Muscle layer of colon (tissue), 2 donors: ENCODE data around the gene KRT27.
"Not testable (repeated sequence)": the region's sequence is repeated elsewhere in the genome, so short reads cannot be mapped to it uniquely, and the experiment has no call there.

Source experiments
- H3K27ac ChIP-seq: one replicate; pipeline ENCODE4 v1.7.0; 2013; ENCODE audit warnings: low read depth, mild to moderate bottlenecking, low read length, moderate library complexity
- H3K27me3 ChIP-seq, 2 donors: one replicate each; pipeline ENCODE4 v1.7.0; 2013; ENCODE audit warnings: low read length in 2 of 2, mild to moderate bottlenecking in 2 of 2; ENCODE audit not compliant: insufficient read depth in 2 of 2, control insufficient read depth in 1 of 2
- H3K36me3 ChIP-seq: one replicate; pipeline ENCODE4 v1.7.0; 2013; ENCODE audit warnings: mild to moderate bottlenecking, low read length; ENCODE audit not compliant: insufficient read depth
- H3K4me1 ChIP-seq: one replicate; pipeline ENCODE4 v1.7.0; 2013; ENCODE audit warnings: mild to moderate bottlenecking, low read length; ENCODE audit not compliant: insufficient read depth
- H3K4me3 ChIP-seq, 2 donors: one replicate each; pipeline ENCODE4 v1.7.0; 2013; ENCODE audit warnings: low read length in 2 of 2, low read depth in 1 of 2, mild to moderate bottlenecking in 1 of 2, moderate library complexity in 1 of 2
- H3K9ac ChIP-seq: one replicate; pipeline ENCODE4 v1.7.0; 2013; ENCODE audit warnings: low read length
- H3K9me3 ChIP-seq: one replicate; pipeline ENCODE4 v1.7.0; 2013; ENCODE audit warnings: mild to moderate bottlenecking, low read length
- donor health status: abdominal sarcoma.
- donor health status: Adenocarcinoma of cecum.

KRT27 gene

GRCh38 chr17:40751065-40751464 is 31.3 kb downstream of the KRT27 start:
- Histone ChIP-seq H3K4me1 (no peaks in the 10 kb centered on the region), H3K27ac (no peak overlapping the region), H3K36me3 (no peaks in the 10 kb centered on the region), H3K4me3 (no peak overlapping the region), H3K27me3 (no peaks in the 10 kb centered on the region), H3K9ac (no peak overlapping the region), H3K9me3 (no peaks in the 10 kb centered on the region)

- H3K4me3 ChIP-seq = no peak overlapping the region
- H3K4me1 ChIP-seq = no peaks in the 10 kb centered on the region
- no peak overlapping the region for H3K27ac ChIP-seq
- no peak overlapping the region for H3K9ac ChIP-seq
- no peaks in the 10 kb centered on the region for H3K27me3 ChIP-seq
- H3K36me3 ChIP-seq = no peaks in the 10 kb centered on the region
- H3K9me3 ChIP-seq = no peaks in the 10 kb centered on the region
These were observed 32.0 kb downstream of the KRT27 start for GRCh38 chr17:40750391-40750790.

GRCh38 chr17:40748666-40749065 is 33.7 kb downstream of the KRT27 start:
- H3K4me3 ChIP-seq, H3K36me3 ChIP-seq, H3K9me3 ChIP-seq, H3K27me3 ChIP-seq, H3K9ac ChIP-seq, H3K27ac ChIP-seq, H3K4me1 ChIP-seq: not testable (repeated sequence)

- Histone ChIP-seq H3K4me1 (no peaks in the 10 kb centered on the region), H3K27ac (no peak overlapping the region), H3K36me3 (no peaks in the 10 kb centered on the region), H3K4me3 (no peak overlapping the region), H3K27me3 (no peaks in the 10 kb centered on the region), H3K9ac (no peak overlapping the region), H3K9me3 (no peaks in the 10 kb centered on the region)
These were observed 43.8 kb downstream of the KRT27 start for GRCh38 chr17:40738553-40738952.

- Histone ChIP-seq H3K27me3 (peaks cover 0 to 3% of the 10 kb centered on the region in 2 donors), H3K36me3 (no peaks in the 10 kb centered on the region), H3K27ac (no peak overlapping the region), H3K9ac (no peak overlapping the region), H3K4me1 (no peaks in the 10 kb centered on the region), H3K9me3 (no peaks in the 10 kb centered on the region), H3K4me3 (no peak overlapping the region)
These were observed 47.3 kb downstream of the KRT27 start for GRCh38 chr17:40735016-40735415.

GRCh38 chr17:40734018-40734417 is 48.3 kb downstream of the KRT27 start:
- Histone ChIP-seq H3K36me3 (no peaks in the 10 kb centered on the region), H3K4me3 (no peak overlapping the region), H3K9ac (no peak overlapping the region), H3K4me1 (no peaks in the 10 kb centered on the region), H3K27me3 (peaks cover 0 to 3% of the 10 kb centered on the region in 2 donors), H3K27ac (no peak overlapping the region), H3K9me3 (no peaks in the 10 kb centered on the region)

- Histone ChIP-seq H3K9me3 (no peaks in the 10 kb centered on the region), H3K9ac (no peak overlapping the region), H3K27ac (no peak overlapping the region), H3K36me3 (no peaks in the 10 kb centered on the region), H3K4me3 (no peak overlapping the region), H3K27me3 (peaks cover 0 to 3% of the 10 kb centered on the region in 2 donors), H3K4me1 (no peaks in the 10 kb centered on the region)
These were observed 51.4 kb downstream of the KRT27 start for GRCh38 chr17:40730970-40731369.

GRCh38 chr17:40727447-40728231 is 54.7 kb downstream of the KRT27 start:
- H3K27me3 ChIP-seq = peaks cover 0 to 3% of the 10 kb centered on the region in 2 donors
- no peaks in the 10 kb centered on the region for H3K4me1 ChIP-seq
- no peaks in the 10 kb centered on the region for H3K9me3 ChIP-seq
- H3K27ac ChIP-seq = no peak overlapping the region
- no peak overlapping the region for H3K9ac ChIP-seq
- H3K36me3 ChIP-seq = no peaks in the 10 kb centered on the region
- no peak overlapping the region for H3K4me3 ChIP-seq

GRCh38 chr17:40726919-40727318 is 55.4 kb downstream of the KRT27 start:
- Histone ChIP-seq H3K4me1 (no peaks in the 10 kb centered on the region), H3K9me3 (no peaks in the 10 kb centered on the region), H3K4me3 (no peak overlapping the region), H3K9ac (no peak overlapping the region), H3K27me3 (no peaks in the 10 kb centered on the region), H3K36me3 (no peaks in the 10 kb centered on the region), H3K27ac (no peak overlapping the region)
